GM12878 (cell line): Measurements from ENCODE around the gene KRT222. TPM values are rescaled to one million over a fixed set of nuclear protein-coding genes. Genes with fewer than 3 reads are reported as not detected.
A peak's percentile ranks its signal among the peaks of the same experiment; 100 is the strongest.

Experiments
- ATAC-seq: fragments of 200-7000 bp; cut with Tn5 transposase; 3 replicates; pipeline ENCODE4 v1.9.1; 2020; ENCODE audit warnings: mild to moderate bottlenecking, moderate library complexity
- BruUV-seq: library from RNA; stranded (reverse); fragments of 400-500 nt; replicated peaks from 2 replicates; lab custom pipeline; 2021; lab: Mats Ljungman, UMichigan
- CTCF ChIA-PET: fragments of 300-600 bp; sonication (Branson Sonifier 250); formaldehyde crosslinking; extraction: SDS; loops from one replicate; lab custom pipeline; 2021; ENCODE audit warnings: inconsistent platforms; lab: Yijun Ruan, JAX
- POLR2A ChIA-PET: fragments of 350-600 bp; formaldehyde crosslinking; extraction: SDS; loops from one replicate; lab custom pipeline; 2021; ENCODE audit warnings: inconsistent platforms; lab: Charles Lee
- RAD21 ChIA-PET: fragments of 300-600 bp; sonication (Branson Sonifier 250); formaldehyde crosslinking; loops from one replicate; lab custom pipeline; 2023; ENCODE audit warnings: antibody characterized with exemption; ENCODE audit not compliant: unreplicated experiment; lab: Charles Lee
- SMC1A ChIA-PET: fragments of 300-600 bp; sonication (Branson Sonifier 250); formaldehyde crosslinking; loops from one replicate; lab custom pipeline; 2023; ENCODE audit not compliant: unreplicated experiment, uncharacterized antibody; lab: Charles Lee
- DNase-seq: peaks from one replicate; pipeline ENCODE4 v3.0.0-alpha.2; 2011; ENCODE audit warnings: low read depth, low spot score
- FAIRE-seq: peaks from 3 replicates; lab custom pipeline; 2011; peaks lifted over from hg19 to GRCh38; lab: Jason Lieb, UNC
- H2AFZ ChIP-seq: 2 replicates; pipeline ENCODE4 v1.6.0; 2011; ENCODE audit warnings: low read depth, low read length, control low read depth; ENCODE audit not compliant: control insufficient read depth
- H3K27ac ChIP-seq: 2 replicates; pipeline ENCODE4 v1.5.1; 2011; ENCODE audit warnings: control low read depth; ENCODE audit not compliant: control insufficient read depth, insufficient read depth
- H3K27me3 ChIP-seq, 2 experiments: replicated peaks in 1 of 2; 2 replicates each; pipeline versions ENCODE4 v1.6.0 to v1.6.1; 2011; ENCODE audit warnings: low read length in 1 of 2; ENCODE audit not compliant: control insufficient read depth in 2 of 2, insufficient read depth in 2 of 2
- H3K36me3 ChIP-seq, 2 experiments: 2 replicates each; pipeline ENCODE4 v1.5.1; 2011; ENCODE audit warnings: low read length in 1 of 2; ENCODE audit not compliant: control insufficient read depth in 2 of 2, insufficient read depth in 2 of 2
- H3K4me1 ChIP-seq: 2 replicates; pipeline ENCODE4 v1.6.1; 2011; ENCODE audit warnings: mild to moderate bottlenecking, low read length, moderate library complexity, mixed read lengths; ENCODE audit not compliant: control insufficient read depth, insufficient read depth
- H3K4me2 ChIP-seq: 2 replicates; pipeline ENCODE4 v1.6.0; 2011; ENCODE audit warnings: control low read depth; ENCODE audit not compliant: control insufficient read depth, insufficient read depth
- H3K4me3 ChIP-seq: fragments of 200-600 bp; sonication (generic); 2 replicates; pipeline ENCODE4 v1.5.1; 2016
- H3K79me2 ChIP-seq: 2 replicates; pipeline ENCODE4 v1.6.0; 2011; ENCODE audit warnings: low read length; ENCODE audit not compliant: control insufficient read depth, insufficient read depth
- H3K9ac ChIP-seq: 2 replicates; pipeline ENCODE4 v1.8.0; 2011; ENCODE audit warnings: low read length, control low read depth, mixed read lengths; ENCODE audit not compliant: control insufficient read depth, insufficient read depth
- H3K9me3 ChIP-seq: replicated peaks from 3 replicates; pipeline ENCODE4 v1.5.1; 2011; ENCODE audit warnings: mild to moderate bottlenecking, low read length; ENCODE audit not compliant: control insufficient read depth, insufficient read depth
- H4K20me1 ChIP-seq: 2 replicates; pipeline ENCODE4 v1.6.0; 2011; ENCODE audit not compliant: control insufficient read depth, insufficient read depth
- E2F8 ChIP-seq: fragments of 450-650 bp; IDR thresholded peaks from 2 replicates; pipeline ENCODE4 v1.6.1; 2018; ENCODE audit warnings: mild to moderate bottlenecking, low read depth, moderate library complexity; ENCODE audit not compliant: partially characterized antibody
- EP300 ChIP-seq, 2 experiments: fragments of 150-350 bp in 1 of 2; IDR thresholded peaks; 2 replicates each; pipeline ENCODE4 v1.6.1; 2011 to 2012; ENCODE audit warnings: low read depth in 2 of 2, low read length in 2 of 2, borderline replicate concordance in 1 of 2, improper control_type of control experiment in 1 of 2, inconsistent platforms in 1 of 2; ENCODE audit not compliant: control insufficient read depth in 1 of 2
- FOXK2 ChIP-seq: fragments of 450-650 bp; IDR thresholded peaks from 2 replicates; pipeline ENCODE4 v1.6.1; 2017; ENCODE audit warnings: mild to moderate bottlenecking, moderate library complexity
- GATAD2B ChIP-seq: fragments of 450-650 bp; conservative IDR thresholded peaks from 2 replicates; pipeline ENCODE4 v1.6.1; 2017; ENCODE audit warnings: low read depth, mild to moderate bottlenecking, moderate library complexity
- NBN ChIP-seq: fragments of 450-650 bp; IDR thresholded peaks from 2 replicates; pipeline ENCODE4 v1.6.1; 2016
- NFYA ChIP-seq: IDR thresholded peaks from 2 replicates; pipeline ENCODE4 v1.6.1; 2011; ENCODE audit warnings: low read depth, mild to moderate bottlenecking, low read length, improper control_type of control experiment, borderline replicate concordance
- NR2F1 ChIP-seq: fragments of 450-650 bp; conservative IDR thresholded peaks from 2 replicates; pipeline ENCODE4 v1.6.1; 2017; ENCODE audit warnings: mild to moderate bottlenecking
- POLR2AphosphoS5 ChIP-seq: IDR thresholded peaks from 2 replicates; pipeline ENCODE4 v1.6.1; 2011; ENCODE audit warnings: mild to moderate bottlenecking, low read length, inconsistent platforms
- REST ChIP-seq: IDR thresholded peaks from 2 replicates; pipeline ENCODE4 v1.6.1; 2012; ENCODE audit warnings: mild to moderate bottlenecking, low read depth, low read length
- SUPT20H ChIP-seq: IDR thresholded peaks from 2 replicates; pipeline ENCODE4 v1.6.1; 2011; ENCODE audit warnings: low read depth, mild to moderate bottlenecking, low read length, moderate library complexity, borderline replicate concordance; ENCODE audit not compliant: control insufficient read depth
- TAF1 ChIP-seq: IDR thresholded peaks from 2 replicates; pipeline ENCODE4 v1.6.1; 2011; ENCODE audit warnings: mild to moderate bottlenecking, low read depth, low read length, borderline replicate concordance
- YY1 ChIP-seq: IDR thresholded peaks from 2 replicates; pipeline ENCODE4 v1.6.1; 2011; ENCODE audit warnings: low read depth, mild to moderate bottlenecking, low read length
- ZBTB4 ChIP-seq: fragments of 450-650 bp; formaldehyde crosslinking; IDR thresholded peaks from 2 replicates; pipeline ENCODE4 v1.4.0; 2022; ENCODE audit warnings: mild to moderate bottlenecking, moderate library complexity
- in situ Hi-C: fragments of 300-500 bp; cut with MboI; formaldehyde crosslinking; loops from 9 replicates; pipeline ENCODE4 v1.14.3; 2018; ENCODE audit warnings: mixed read lengths
- intact Hi-C: fragments of 100-400 bp; cut with micrococcal nuclease; formaldehyde crosslinking; loops from one replicate; pipeline ENCODE4 v1.14.2; 2022; ENCODE audit not compliant: unreplicated experiment
- polyA plus RNA-seq, 11 experiments: library from polyadenylated mRNA; depleted of rRNA in 4 of 11; unstranded in 6 of 11; stranded (reverse) in 5 of 11; fragments of >200 nt; fragmentation: Nextera tagmentation in 4 of 11; fragmentation: Illumina TruSeq in 1 of 11; extraction: Ambion mirVana in 4 of 11; extraction: Trizol in 1 of 11; gene quantifications; 1 replicate in 1 of 11; 2 replicates in 10 of 11; pipeline versions ENCODE4 v1.2.1 to v1.2.3, GENCODE V29; 2011 to 2016; ENCODE audit warnings: inconsistent platforms in 2 of 11, missing spikeins in 2 of 11, low read depth in 1 of 11
- total RNA-seq, 4 experiments: library from RNA; depleted of rRNA in 3 of 4; stranded (reverse); fragments of >200 nt in 3 of 4; fragmentation: Illumina TruSeq in 1 of 4; extraction: Trizol in 1 of 4; gene quantifications; 2 replicates each; pipeline versions ENCODE4 v1.2.1 to v1.2.3, GENCODE V29; 2013 to 2021

Gene KRT222
- total and polyA plus RNA-seq, 10 of the 15 experiments (the other 5 are each of a cell fraction or from before 2014, with no cell fraction given) = 0.21 to 6.4 (median 0.54) TPM; not detected in 1

GRCh38 chr17:40671282-40671681 lies 6.3 kb upstream of the KRT222 start (continued):
- TF ChIP-seq POLR2AphosphoS5 (no peak), REST (no peak), FOXK2 (no peak), E2F8 (no peak), NBN (no peak)
- TF ChIP-seq, all 136 proteins: peak for 0

- H2AFZ ChIP-seq = no peak overlapping the region
- no peak overlapping the region for H3K27ac ChIP-seq
- H3K27me3 ChIP-seq = peaks cover 2 to 24% of the 10 kb centered on the region in 2 experiments; a peak in 2 of 4 replicates
- H3K36me3 ChIP-seq = no peaks in the 10 kb centered on the region
- no TSS peak for BruUV-seq
- SMC1A ChIA-PET = interaction anchor here (0.7 kb wide), 1 partner anchor 14 kb away, joined by 3 read pairs; no protein-coding TSS in a partner anchor
- H4K20me1 ChIP-seq = no peaks in the 10 kb centered on the region
- H3K79me2 ChIP-seq = no peaks in the 10 kb centered on the region
- FAIRE-seq (no peak), DNase-seq (no peak), ATAC-seq (0 out of 3 replicates have a peak, but pooled peaks have one; percentile 24)
- H3K4me1 ChIP-seq = no peaks in the 10 kb centered on the region
- H3K9ac ChIP-seq = no peak overlapping the region
- POLR2A ChIA-PET = no interaction called here
- RAD21 ChIA-PET = interaction anchor here (1.3 kb wide), 1 partner anchor 12 kb away, joined by 3 read pairs; no protein-coding TSS in a partner anchor
- CTCF ChIA-PET = no interaction called here
- intact Hi-C loops = no loop called here
- H3K4me2 ChIP-seq = no peak overlapping the region
- H3K9me3 ChIP-seq = no peaks in the 10 kb centered on the region
- in situ Hi-C loops = no loop called here
- H3K4me3 ChIP-seq = no peak overlapping the region
- TF ChIP-seq SUPT20H = no peak
- TF ChIP-seq YY1 = no peak
- no peak for TF ChIP-seq NR2F1
- no peak for TF ChIP-seq ZBTB4
- no peak for TF ChIP-seq TAF1
- TF ChIP-seq NFYA = no peak
- no peak for TF ChIP-seq EP300 (IDR thresholded peaks at IDR 0.05; ENCODE audit: borderline replicate concordance in 1 of 2, control insufficient read depth in 1 of 2, low read depth in 2 of 2, low read length in 2 of 2)
- TF ChIP-seq GATAD2B = no peak
Observed at GRCh38 chr17:40666331-40666730, 1.4 kb upstream of the KRT222 start.
